Erythroblast (primary cell): ENCODE measurements around the gene WASHC4.

Experiments
- GATA1 ChIP-seq: IDR thresholded peaks from 2 replicates; pipeline ENCODE4 v1.6.1; 2011; ENCODE audit warnings: low read depth, mild to moderate bottlenecking, control low read depth, low read length, moderate library complexity
- POLR2A ChIP-seq: IDR thresholded peaks from 2 replicates; pipeline ENCODE4 v1.6.1; 2011; ENCODE audit warnings: mild to moderate bottlenecking, low read length

DNA sequence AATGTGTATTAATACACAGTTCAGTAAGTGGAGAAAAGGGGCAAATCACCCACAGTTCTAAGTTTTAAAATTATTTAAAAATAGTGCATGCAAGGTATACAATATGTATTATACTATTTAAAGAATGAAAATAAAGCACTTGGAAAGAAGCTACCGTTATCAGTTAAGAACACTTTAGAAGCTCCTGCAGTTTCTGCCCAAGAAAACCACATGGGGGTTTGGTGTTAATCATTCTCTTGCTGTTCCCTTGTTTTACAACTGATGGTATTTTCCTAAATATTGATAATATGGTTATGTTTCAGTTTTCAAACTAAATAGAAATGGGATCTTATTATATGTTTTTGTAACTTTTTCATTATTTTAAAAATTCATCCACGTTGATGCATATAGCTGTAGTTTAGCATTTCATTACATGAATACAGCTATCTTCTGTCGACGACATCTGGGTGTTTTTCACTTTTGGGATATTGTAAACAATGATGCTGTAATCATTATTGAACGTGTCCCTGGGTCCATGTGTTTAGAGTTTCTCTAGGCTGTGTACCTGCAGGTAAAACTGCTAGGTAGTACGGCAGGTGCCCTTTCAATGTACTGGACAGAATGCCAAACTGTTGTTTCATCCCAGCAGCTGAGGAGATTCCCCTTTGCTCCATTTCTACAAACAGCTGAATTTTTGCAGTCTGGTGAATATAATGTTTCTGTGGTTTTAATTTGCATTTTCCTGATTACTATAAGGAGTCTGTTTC lies 64.3 kb downstream of the WASHC4 start:
- TF ChIP-seq POLR2A (peak; percentile 13), GATA1 (no peak)
